Nephron progenitor cell (in vitro differentiated cells): ENCODE results near the gene CARD6.
A peak's percentile ranks its signal among the peaks of the same experiment; 100 is the strongest.
"Not testable (repeated sequence)": the region's sequence is repeated elsewhere in the genome, so short reads cannot be mapped to it uniquely, and the experiment has no call there.

ENCODE experiments used
- DNase-seq: peaks from one replicate; pipeline ENCODE4 v3.0.0; 2021
- H3K27ac Mint-ChIP-seq: 2 replicates; pipeline ENCODE4 v1.8.0; 2021; ENCODE audit warnings: mild to moderate bottlenecking, moderate library complexity, mixed read lengths
- H3K27me3 Mint-ChIP-seq: 2 replicates; pipeline ENCODE4 v1.8.0; 2021; ENCODE audit warnings: mild to moderate bottlenecking, low read depth, mixed read lengths; ENCODE audit not compliant: poor library complexity
- H3K36me3 Mint-ChIP-seq: 2 replicates; pipeline ENCODE4 v1.8.0; 2021; ENCODE audit warnings: low read depth, mixed read lengths
- H3K4me1 Mint-ChIP-seq: 2 replicates; pipeline ENCODE4 v1.8.0; 2021; ENCODE audit warnings: mixed read lengths
- H3K4me3 Mint-ChIP-seq: 2 replicates; pipeline ENCODE4 v1.8.0; 2021; ENCODE audit warnings: mild to moderate bottlenecking, moderate library complexity, mixed read lengths
- H3K9me3 Mint-ChIP-seq: 2 replicates; pipeline ENCODE4 v1.8.0; 2021; ENCODE audit warnings: mild to moderate bottlenecking, moderate library complexity, mixed read lengths
- CTCF ChIP-seq: fragments of 200-600 bp; sonication (generic); IDR thresholded peaks from 2 replicates; pipeline ENCODE4 v1.5.0; 2021; ENCODE audit warnings: antibody characterized with exemption

CARD6 gene

GRCh38 chr5:40841068-40841805 lies at the start of gene CARD6:
TSS of gene CARD6 (plus strand) at chr5:40841367. CDS start at chr5:40841383, 16 bp downstream.
- Mint-ChIP-seq H3K27me3 (peaks cover 26% of the 10 kb centered on the region), H3K36me3 (no peaks in the 10 kb centered on the region), H3K4me1 (peaks cover 13% of the 10 kb centered on the region), H3K27ac (no peak within 1 kb of the TSS), H3K9me3 (no peaks in the 10 kb centered on the region), H3K4me3 (peak within 1 kb of the TSS; percentile 21)
- no peak for DNase-seq
- no peak for TF ChIP-seq CTCF

GRCh38 chr5:40791715-40792139 lies 49.4 kb upstream of the CARD6 start:
- Mint-ChIP-seq H3K9me3 (peaks cover 32% of the 10 kb centered on the region), H3K27me3 (no peaks in the 10 kb centered on the region), H3K27ac (no peak overlapping the region), H3K36me3 (peaks cover 66% of the 10 kb centered on the region), H3K4me1 (peaks cover 13% of the 10 kb centered on the region), H3K4me3 (no peak overlapping the region)
- TF ChIP-seq CTCF = no peak
- DNase-seq = no peak

GRCh38 chr5:40792691-40793090 lies 48.5 kb upstream of the CARD6 start:
- not testable (repeated sequence) for DNase-seq, H3K27me3 Mint-ChIP-seq, H3K4me3 Mint-ChIP-seq, H3K27ac Mint-ChIP-seq
- peaks cover 26% of the 10 kb centered on the region for H3K9me3 Mint-ChIP-seq
- H3K4me1 Mint-ChIP-seq = peaks cover 19% of the 10 kb centered on the region
- H3K36me3 Mint-ChIP-seq = peaks cover 59% of the 10 kb centered on the region

GRCh38 chr5:40794340-40794739 lies 46.8 kb upstream of the CARD6 start:
- not testable (repeated sequence) for H3K27ac Mint-ChIP-seq, DNase-seq, H3K27me3 Mint-ChIP-seq, H3K4me3 Mint-ChIP-seq
- Mint-ChIP-seq H3K9me3 (peaks cover 11% of the 10 kb centered on the region), H3K4me1 (peaks cover 28% of the 10 kb centered on the region), H3K36me3 (peaks cover 42% of the 10 kb centered on the region)

- H3K9me3 Mint-ChIP-seq = peaks cover 13% of the 10 kb centered on the region
- DNase-seq, H3K27ac Mint-ChIP-seq, H3K27me3 Mint-ChIP-seq: not testable (repeated sequence)
- H3K36me3 Mint-ChIP-seq = peaks cover 37% of the 10 kb centered on the region
- H3K4me1 Mint-ChIP-seq = peaks cover 32% of the 10 kb centered on the region
- peak overlapping the region; percentile 38 for H3K4me3 Mint-ChIP-seq
Observed at GRCh38 chr5:40794877-40795276, 46.3 kb upstream of the CARD6 start.

GRCh38 chr5:40796487-40796889 lies 44.7 kb upstream of the CARD6 start:
- Mint-ChIP-seq H3K4me3 (peak overlapping the region; percentile 89), H3K27ac (no peak overlapping the region), H3K27me3 (no peaks in the 10 kb centered on the region), H3K4me1 (peaks cover 33% of the 10 kb centered on the region), H3K36me3 (peaks cover 28% of the 10 kb centered on the region), H3K9me3 (peaks cover 14% of the 10 kb centered on the region)
- DNase-seq = no peak
- no peak for TF ChIP-seq CTCF

GRCh38 chr5:40797273-40798011 lies 43.7 kb upstream of the CARD6 start:
- Mint-ChIP-seq H3K27me3 (no peaks in the 10 kb centered on the region), H3K9me3 (peaks cover 19% of the 10 kb centered on the region), H3K27ac (peak overlapping the region; percentile 97), H3K4me1 (peaks cover 38% of the 10 kb centered on the region), H3K4me3 (peak overlapping the region; percentile 89), H3K36me3 (peaks cover 33% of the 10 kb centered on the region)
- TF ChIP-seq CTCF = no peak
- peak; percentile 80 for DNase-seq
